Astrocyte of the spinal cord (primary cell): Measurements from ENCODE around the gene KIF15.

Experiments
- DNase-seq: peaks from one replicate; pipeline ENCODE4 v3.0.0; 2011; ENCODE audit warnings: low read depth, low spot score
- H3K4me3 ChIP-seq: 2 replicates; pipeline ENCODE4 v1.5.1; 2011; ENCODE audit warnings: low read depth, mild to moderate bottlenecking, low read length, moderate library complexity
- in situ Hi-C: cut with HindIII; loops from 2 replicates; pipeline ENCODE4 v1.10.0; 2017; ENCODE audit warnings: low sequenced_read_pairs
- TF ChIP-seq, protein P1 (sequence below): IDR thresholded peaks from 2 replicates; pipeline ENCODE4 v1.5.1; 2012; ENCODE audit warnings: low read depth, mild to moderate bottlenecking, low read length, inconsistent platforms

KIF15 gene

DNA sequence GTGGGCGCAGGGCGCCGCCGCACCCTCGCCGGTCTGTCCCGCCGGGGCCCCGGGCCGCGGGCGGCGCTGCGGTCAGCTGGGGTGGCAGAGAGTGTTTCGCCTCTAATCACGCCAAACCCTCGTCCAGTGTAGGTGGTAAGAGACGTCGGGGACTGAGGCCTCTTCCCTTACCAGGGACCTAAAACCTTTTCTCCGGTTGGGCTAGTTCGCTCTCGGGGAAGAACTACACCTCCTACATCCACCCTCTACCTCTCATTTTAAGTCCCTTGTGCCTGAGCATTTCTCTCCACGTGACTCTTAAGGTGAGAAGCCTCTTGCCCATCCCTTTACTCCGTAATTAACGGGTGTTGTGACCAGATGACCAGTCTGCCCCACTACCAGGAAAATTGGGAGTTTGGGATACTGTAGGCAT, 100.6 kb downstream of the KIF15 start:
- TF ChIP-seq, protein P1, sequence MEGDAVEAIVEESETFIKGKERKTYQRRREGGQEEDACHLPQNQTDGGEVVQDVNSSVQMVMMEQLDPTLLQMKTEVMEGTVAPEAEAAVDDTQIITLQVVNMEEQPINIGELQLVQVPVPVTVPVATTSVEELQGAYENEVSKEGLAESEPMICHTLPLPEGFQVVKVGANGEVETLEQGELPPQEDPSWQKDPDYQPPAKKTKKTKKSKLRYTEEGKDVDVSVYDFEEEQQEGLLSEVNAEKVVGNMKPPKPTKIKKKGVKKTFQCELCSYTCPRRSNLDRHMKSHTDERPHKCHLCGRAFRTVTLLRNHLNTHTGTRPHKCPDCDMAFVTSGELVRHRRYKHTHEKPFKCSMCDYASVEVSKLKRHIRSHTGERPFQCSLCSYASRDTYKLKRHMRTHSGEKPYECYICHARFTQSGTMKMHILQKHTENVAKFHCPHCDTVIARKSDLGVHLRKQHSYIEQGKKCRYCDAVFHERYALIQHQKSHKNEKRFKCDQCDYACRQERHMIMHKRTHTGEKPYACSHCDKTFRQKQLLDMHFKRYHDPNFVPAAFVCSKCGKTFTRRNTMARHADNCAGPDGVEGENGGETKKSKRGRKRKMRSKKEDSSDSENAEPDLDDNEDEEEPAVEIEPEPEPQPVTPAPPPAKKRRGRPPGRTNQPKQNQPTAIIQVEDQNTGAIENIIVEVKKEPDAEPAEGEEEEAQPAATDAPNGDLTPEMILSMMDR = no peak
- DNase-seq = peak; percentile 42
- H3K4me3 ChIP-seq = peak overlapping the region; percentile 61
- in situ Hi-C loops = no loop called here

DNA sequence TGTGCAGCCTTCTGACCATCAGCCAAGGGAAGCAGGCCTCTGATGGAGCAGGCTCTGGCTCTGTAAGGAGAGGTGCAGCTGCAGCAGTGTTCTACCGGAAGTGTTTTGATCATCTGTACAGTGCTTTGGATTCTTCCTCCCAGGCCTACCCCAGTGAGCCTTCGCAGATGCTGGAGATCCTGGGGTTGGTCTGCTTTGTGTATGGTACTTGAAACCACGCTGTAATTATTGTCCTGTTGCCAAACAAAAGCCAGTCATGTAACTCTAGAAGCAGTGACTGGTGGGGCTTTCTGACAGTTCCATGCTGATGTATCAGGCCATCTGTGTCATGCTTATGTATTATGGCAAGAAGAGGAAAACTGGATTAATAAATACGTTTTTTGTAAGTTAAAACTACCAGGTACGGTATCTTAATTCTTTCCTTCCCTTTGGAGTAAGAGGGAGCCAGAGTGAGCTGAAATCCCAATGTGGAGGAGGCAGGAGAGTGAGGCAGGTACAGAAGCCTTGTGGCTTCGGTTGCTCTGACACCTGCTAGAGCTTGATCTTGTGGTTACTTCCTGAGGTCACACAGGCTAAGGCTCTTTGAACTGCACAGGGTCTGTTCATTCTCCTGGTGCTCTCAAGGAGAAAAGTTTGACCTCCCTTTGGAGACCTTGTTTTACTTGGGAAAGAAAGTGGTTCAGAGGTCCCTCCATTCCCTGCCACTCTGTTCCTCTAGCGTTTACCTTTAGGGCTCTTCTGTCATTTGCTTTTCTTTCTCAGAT, 103.9 kb downstream of the KIF15 start:
- no peak overlapping the region for H3K4me3 ChIP-seq
- TF ChIP-seq, protein P1 = no peak
- DNase-seq = peak; percentile 13
- in situ Hi-C loops = no loop called here

DNA sequence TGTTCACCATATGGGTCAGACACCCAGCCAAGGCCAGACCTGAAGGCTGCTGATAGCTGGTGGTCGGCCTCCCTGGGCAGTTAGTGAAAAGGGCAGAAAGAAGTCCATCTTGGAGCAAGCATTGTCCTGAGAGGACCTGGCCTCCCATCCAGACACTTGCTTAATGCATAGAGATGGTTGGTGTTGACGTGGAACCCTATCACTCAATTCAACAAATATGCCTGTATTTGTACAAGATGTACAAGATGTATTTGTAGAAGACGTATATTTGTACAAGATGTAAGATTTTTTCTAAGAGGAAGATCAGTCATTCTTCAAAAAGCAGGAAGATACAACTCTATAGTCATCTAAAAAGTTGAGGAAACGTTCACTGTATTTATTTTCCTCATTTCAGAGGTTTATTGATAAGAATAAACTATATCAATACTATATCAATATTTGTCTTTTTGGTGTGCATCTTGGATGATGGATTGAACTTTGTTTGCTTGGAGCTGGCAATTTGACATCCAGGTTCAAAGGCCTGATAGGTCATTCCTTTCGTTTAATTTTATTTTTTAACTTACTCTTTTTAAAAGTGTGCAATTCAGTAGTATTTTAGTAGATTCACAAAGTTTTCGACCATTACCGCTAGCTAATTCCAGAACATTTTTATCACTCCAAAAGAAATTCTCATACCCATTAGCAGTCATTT, 106.0 kb downstream of the KIF15 start:
- no peak overlapping the region for H3K4me3 ChIP-seq
- DNase-seq = no peak
- TF ChIP-seq, protein P1 = no peak
- in situ Hi-C loops = no loop called here

DNA sequence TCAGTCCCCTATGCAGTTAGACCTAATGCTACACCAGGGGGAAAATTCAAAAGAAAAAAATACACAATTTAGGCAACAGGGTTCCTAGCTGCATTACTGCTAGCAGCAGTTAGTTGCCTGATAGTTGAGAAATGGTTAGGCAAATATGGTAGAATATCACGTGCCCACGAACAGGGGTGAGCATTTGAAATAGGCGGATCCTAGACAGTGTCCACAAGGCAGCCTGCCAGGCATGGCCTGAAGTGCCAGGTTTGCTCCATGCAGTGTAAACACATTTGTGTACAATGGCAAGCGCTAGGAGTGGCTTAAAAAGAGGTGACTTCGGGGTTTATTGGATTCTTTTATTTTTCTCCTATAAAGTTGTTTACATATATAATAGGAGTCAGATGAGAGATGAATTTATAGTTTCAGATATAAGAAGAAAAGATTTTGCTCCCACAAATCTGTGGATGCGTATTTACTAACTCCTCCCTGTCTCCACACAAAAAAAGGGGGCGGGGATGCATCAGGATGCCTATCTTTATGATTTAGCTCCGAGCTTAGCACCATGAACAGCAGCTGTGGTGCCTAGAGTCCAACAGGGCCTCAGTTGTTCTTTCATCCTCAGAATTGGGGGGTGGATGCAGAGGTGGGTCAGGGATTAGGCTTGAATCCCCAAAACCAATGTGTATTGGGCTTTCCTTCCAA, 108.9 kb downstream of the KIF15 start:
- no peak overlapping the region for H3K4me3 ChIP-seq
- in situ Hi-C loops = no loop called here
- TF ChIP-seq, protein P1 = no peak
- no peak for DNase-seq

DNA sequence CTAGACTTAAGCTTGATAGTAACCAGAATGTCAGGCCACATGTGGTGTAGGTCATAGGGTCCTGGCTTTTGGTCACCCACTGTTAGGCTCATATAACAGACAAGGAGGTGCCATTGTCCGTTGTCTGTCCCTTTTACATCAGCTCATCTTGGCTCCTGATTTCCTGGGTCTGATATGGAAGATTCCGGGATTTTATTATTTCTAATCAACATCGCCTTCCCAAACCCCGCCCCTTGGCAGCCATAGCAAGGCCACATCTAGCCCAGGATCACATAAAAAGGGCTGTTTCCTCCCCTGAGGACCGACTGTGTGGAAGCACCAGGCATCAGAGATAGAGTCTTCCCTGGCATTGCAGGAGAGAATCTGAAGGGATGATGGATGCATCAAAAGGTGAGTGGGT, 112.7 kb downstream of the KIF15 start, which contains the start of gene TGM4:
Gene TGM4 (plus strand): TSS at position 301 of the 400 bp plus-strand sequence. CDS start 71 bp downstream, at position 372.
- H3K4me3 ChIP-seq = no peak within 1 kb of the TSS
- DNase-seq = no peak
- in situ Hi-C loops = no loop called here
- TF ChIP-seq, protein P1 = no peak

DNA sequence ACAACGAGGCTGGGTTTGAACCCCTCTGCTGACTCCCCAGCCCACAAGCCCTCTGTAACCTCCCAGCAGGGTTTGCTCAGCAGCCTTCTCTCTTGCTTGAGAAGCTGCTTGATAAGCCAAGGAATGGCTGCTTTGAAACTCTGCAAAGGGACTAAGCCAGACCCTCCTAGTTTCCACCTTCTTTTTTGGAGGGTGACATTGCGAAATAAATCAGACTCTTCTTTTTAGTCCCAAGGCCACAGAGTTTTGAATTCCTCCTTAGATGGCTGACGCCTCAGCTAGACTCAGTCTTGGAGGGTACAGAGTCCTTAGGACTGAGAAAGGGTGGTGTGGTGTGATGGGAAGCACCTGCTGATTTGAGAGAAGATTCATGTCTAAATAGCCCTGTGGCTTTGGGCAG, 114.0 kb downstream of the KIF15 start:
- TF ChIP-seq, protein P1 = no peak
- in situ Hi-C loops = no loop called here
- DNase-seq = no peak
- H3K4me3 ChIP-seq = no peak overlapping the region
